SH-SY5Y (cell line): ENCODE data around the gene SLC13A1.

Experiments
- GATA2 ChIP-seq: IDR thresholded peaks from 2 replicates; pipeline ENCODE4 v1.6.1; 2011; ENCODE audit warnings: mild to moderate bottlenecking, low read depth, low read length
- GATA3 ChIP-seq: IDR thresholded peaks from 2 replicates; pipeline ENCODE4 v1.6.1; 2011; ENCODE audit warnings: low read depth, mild to moderate bottlenecking, low read length, moderate library complexity

SLC13A1 gene

GRCh38 chr7:123208793-123209192, 9.0 kb upstream of the SLC13A1 start:
- TF ChIP-seq GATA3 (no peak), GATA2 (no peak)

GRCh38 chr7:123204206-123204835, 4.6 kb upstream of the SLC13A1 start:
- no peak for TF ChIP-seq GATA3
- 0 out of 2 replicates have a peak, but pooled peaks have one; percentile 15 for TF ChIP-seq GATA2

DNA sequence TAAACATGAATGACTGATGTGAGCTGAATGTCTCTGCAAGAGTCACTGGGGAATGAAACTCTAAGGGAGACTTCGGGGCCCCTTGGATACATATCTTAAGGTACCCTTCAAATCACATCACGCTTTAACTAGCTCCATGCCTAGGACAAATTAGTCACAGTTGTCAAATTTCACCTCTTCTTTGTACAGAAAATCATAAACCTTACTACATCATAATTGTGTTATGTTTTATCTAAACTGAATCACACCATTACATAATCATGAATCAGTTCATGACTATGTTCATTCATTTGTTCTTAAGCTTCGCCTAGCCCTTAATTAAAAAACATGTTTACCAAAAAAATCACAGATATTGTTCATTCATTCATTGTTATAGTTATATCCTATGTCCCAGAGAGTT, 2.1 kb upstream of the SLC13A1 start:
- TF ChIP-seq GATA2 (no peak), GATA3 (no peak)

- no peak for TF ChIP-seq GATA3
- no peak for TF ChIP-seq GATA2
Observed at GRCh38 chr7:123198668-123199652, 809 bp downstream of the SLC13A1 start.

DNA sequence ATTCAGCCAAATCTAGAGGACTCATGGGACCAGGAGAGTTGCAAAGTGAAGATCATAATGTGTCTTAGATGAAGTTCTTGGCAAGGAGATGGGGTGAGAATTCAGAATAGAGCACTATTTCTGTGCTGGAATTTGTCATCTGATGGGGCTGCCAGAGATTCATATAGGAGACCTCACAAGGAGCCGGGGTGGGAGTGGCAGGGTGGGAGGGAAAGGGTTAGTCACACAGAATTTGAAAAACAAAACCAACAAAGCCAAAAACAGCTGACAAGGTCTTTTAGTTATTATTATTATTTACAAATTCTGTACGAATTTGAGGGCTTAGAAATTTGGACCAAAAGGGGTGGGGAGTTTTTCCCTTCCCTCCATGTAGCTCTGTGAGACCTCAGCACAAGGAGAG, 1.7 kb downstream of the SLC13A1 start:
- TF ChIP-seq GATA2 (no peak), GATA3 (no peak)

DNA sequence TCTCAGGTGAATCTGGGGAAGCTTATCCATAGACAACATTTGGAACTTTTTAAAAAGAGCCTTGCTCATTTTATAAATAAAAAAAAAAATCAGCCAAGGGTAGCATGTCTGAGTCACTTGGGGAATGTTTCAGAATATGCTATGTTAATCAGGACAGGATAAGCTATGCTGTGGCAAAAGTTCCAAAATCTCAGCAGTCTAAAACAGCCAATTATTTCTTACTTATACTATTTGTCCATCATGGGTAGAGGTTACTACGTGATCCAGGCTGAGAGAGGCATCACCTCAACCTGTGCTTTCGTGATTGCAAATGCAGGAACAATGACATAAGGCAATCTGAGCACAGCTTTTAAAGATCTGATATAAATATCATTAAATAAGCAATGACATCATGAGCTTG, 6.5 kb downstream of the SLC13A1 start:
- TF ChIP-seq GATA2: no peak
- no peak for TF ChIP-seq GATA3

- TF ChIP-seq GATA2 (no peak), GATA3 (no peak)
Observed at GRCh38 chr7:123191132-123191531, 8.6 kb downstream of the SLC13A1 start.

DNA sequence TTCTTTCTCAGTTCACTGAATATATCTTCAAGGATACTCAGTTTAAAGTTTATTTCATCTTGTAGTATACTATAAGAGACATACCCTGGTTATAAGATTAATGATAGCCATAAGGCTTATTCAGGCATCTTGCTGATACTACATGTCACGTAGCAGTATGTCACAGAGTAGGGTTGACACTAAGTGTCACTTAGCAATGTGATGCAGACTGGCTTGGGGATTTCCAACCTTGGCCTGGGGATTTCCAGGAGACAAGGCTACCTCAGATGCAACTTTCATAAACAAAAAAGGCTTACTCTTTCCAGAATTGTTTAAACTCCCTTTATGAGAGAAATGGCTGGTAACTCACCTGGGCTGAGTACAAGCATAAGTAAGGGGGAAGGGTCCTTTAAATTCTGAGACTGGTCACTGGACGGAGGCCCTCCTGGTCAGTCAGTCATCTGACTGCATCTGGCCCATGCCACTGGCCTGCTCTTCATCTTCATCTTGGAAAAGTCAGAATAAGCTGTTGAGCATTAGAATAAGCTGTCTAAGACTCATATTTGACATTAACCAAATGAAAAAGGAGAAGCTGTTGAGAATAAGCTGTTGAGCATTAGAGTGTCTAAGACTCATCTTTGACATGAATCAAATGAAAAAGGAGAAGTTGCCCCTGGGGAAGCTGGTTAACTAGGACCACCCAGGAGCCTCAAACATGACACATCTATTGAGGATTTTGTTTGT, 9.5 kb downstream of the SLC13A1 start:
- no peak for TF ChIP-seq GATA2
- TF ChIP-seq GATA3: no peak

DNA sequence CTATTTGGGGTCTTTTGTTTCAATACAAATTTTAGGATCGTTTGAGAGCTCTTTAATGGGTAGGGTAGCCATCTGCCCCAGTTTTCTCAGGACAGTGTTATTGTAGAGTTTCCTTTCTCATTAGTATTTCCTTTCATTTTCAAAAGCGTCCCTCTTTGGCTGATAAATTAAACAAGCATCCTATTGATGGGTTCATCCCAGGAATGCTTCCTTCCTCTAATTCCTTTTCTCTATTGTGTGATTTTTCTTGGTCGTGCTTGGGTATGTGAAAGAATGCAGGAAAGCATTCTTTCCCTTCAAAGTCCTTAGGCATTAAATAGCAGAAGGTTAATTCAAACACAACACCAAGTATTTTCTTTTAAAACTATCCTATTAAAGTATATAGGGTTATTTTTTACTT, 14.0 kb downstream of the SLC13A1 start:
- no peak for TF ChIP-seq GATA3
- no peak for TF ChIP-seq GATA2

GRCh38 chr7:123184271-123184670, 15.5 kb downstream of the SLC13A1 start:
- no peak for TF ChIP-seq GATA3
- TF ChIP-seq GATA2: no peak

- 0 out of 2 replicates have a peak, but pooled peaks have one; percentile 11 for TF ChIP-seq GATA3
- TF ChIP-seq GATA2: no peak
Observed at GRCh38 chr7:123183431-123183830, 16.3 kb downstream of the SLC13A1 start.

DNA sequence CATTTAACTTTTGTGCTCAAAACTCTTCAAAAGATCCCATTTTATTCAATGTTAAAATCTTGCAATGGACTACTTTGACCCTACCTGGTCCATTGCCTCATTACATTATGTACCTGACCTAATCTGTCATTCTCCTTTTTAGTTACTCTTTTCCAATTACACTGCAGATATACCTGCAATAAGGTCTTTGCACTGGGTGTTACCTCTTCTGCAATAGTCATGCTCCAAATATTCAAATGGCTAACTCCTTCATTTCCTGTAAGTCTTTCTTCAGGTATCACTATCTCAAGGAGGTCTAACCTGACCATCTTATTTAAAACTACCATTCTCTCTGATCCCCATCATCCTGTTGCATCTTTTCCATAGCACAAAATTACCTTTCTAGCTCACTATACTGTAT, 22.3 kb downstream of the SLC13A1 start:
- TF ChIP-seq GATA2: no peak
- no peak for TF ChIP-seq GATA3

- no peak for TF ChIP-seq GATA3
- no peak for TF ChIP-seq GATA2
Observed at GRCh38 chr7:123170333-123171246, 29.2 kb downstream of the SLC13A1 start.
